ENCODE measurements around the gene ZNF560.

DNA sequence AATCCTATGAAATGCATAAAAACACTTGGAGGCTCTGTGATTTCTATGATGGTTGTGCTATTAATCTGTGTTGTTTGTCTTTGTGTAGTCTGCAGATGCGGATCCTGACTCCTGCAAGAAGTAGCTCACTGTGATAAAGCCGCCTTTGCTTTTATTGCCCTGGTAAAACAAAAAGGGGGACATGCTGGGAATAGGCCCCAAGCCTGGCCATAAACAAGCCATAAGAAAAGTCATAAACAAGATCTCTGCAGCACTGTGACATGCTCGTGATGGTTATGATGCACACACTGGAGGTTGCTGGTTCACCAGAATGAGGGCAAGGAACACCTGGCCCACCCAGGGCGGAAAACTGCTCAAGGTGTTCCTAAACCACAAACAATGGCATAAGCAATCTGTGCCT, 36.5 kb downstream of the ZNF560 start:
- TF ChIP-seq, protein P1, sequence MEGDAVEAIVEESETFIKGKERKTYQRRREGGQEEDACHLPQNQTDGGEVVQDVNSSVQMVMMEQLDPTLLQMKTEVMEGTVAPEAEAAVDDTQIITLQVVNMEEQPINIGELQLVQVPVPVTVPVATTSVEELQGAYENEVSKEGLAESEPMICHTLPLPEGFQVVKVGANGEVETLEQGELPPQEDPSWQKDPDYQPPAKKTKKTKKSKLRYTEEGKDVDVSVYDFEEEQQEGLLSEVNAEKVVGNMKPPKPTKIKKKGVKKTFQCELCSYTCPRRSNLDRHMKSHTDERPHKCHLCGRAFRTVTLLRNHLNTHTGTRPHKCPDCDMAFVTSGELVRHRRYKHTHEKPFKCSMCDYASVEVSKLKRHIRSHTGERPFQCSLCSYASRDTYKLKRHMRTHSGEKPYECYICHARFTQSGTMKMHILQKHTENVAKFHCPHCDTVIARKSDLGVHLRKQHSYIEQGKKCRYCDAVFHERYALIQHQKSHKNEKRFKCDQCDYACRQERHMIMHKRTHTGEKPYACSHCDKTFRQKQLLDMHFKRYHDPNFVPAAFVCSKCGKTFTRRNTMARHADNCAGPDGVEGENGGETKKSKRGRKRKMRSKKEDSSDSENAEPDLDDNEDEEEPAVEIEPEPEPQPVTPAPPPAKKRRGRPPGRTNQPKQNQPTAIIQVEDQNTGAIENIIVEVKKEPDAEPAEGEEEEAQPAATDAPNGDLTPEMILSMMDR (conservative IDR thresholded peaks at IDR 0.05): no peak
- TF ChIP-seq EZH2 (IDR thresholded peaks at IDR 0.05; ENCODE audit: low read depth): no peak

All from PC-9 (cell line).